Brain microvascular endothelial cell (primary cell): ENCODE results near the gene MID2.

ENCODE experiments used
- DNase-seq: peaks from one replicate; pipeline ENCODE4 v3.0.0-alpha.2; 2020
- H3K27ac ChIP-seq: fragments of 250-450 bp; sonication (Bioruptor Pico); 2 replicates; pipeline ENCODE4 v1.5.1; 2020; ENCODE audit warnings: mild to moderate bottlenecking, moderate library complexity
- H3K27me3 ChIP-seq: fragments of 250-450 bp; sonication (Bioruptor Pico); replicated peaks from 2 replicates; pipeline ENCODE4 v1.5.1; 2020; ENCODE audit warnings: mild to moderate bottlenecking
- H3K36me3 ChIP-seq: fragments of 250-450 bp; sonication (Bioruptor Pico); replicated peaks from 2 replicates; pipeline ENCODE4 v1.5.1; 2020; ENCODE audit warnings: mild to moderate bottlenecking
- H3K4me3 ChIP-seq: 2 replicates; pipeline ENCODE4 v1.5.1; 2011; ENCODE audit warnings: low read depth, mild to moderate bottlenecking, control low read depth, low read length, moderate library complexity
- in situ Hi-C: cut with HindIII; loops from 2 replicates; pipeline ENCODE4 v1.10.0; 2017; ENCODE audit warnings: low sequenced_read_pairs, low pct_ligation_motif_present
- TF ChIP-seq, protein P1 (sequence below): IDR thresholded peaks from 2 replicates; pipeline ENCODE4 v1.5.1; 2011; ENCODE audit warnings: low read depth, mild to moderate bottlenecking, moderate library complexity, low read length, control low read depth, inconsistent platforms; ENCODE audit errors: missing control alignments

The MID2 gene

DNA sequence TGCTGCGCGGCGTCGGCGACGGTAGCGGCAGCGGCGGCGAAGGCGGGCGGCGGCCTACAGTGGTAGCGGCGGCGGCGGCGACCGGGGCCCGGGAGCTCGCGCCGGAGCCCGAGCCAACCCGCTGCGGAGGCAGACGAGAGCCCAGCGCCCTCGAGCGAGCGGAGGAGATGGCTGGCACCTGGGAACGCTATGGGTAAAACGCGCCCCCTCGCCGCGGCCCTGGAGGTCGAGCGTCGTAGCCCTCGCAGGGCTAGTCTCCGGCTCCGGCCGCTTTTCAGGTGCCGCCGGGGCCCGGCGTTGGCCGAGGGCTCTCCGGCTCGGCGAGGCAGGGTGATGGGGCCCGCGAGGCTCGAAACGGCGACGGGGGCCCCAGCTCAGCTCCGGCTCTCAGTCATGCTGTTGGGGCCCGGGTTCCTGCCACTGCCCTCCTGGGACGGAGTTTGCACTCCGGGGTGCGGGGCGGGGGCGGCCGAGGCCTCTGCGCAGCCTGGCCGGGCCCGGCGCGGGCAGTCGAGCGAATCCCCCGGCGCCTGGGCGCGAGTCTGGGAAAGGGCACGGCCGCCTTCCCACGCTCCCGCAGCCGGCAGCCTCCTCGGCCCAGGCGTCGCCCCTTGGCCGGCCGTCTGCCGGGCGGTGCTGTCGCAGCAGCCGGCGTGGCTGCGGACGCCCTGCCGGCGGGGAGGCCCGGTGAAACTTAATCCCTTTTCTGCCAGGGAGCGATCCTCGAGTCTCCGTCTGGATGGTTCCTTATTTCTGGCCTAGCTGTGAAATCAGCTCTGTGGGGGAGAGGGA, 768 bp downstream of the MID2 start:
- Histone ChIP-seq H3K4me3 (peak overlapping the region; percentile 53), H3K27me3 (no peaks in the 10 kb centered on the region), H3K36me3 (no peaks in the 10 kb centered on the region), H3K27ac (peak overlapping the region; percentile 53)
- TF ChIP-seq, protein P1, sequence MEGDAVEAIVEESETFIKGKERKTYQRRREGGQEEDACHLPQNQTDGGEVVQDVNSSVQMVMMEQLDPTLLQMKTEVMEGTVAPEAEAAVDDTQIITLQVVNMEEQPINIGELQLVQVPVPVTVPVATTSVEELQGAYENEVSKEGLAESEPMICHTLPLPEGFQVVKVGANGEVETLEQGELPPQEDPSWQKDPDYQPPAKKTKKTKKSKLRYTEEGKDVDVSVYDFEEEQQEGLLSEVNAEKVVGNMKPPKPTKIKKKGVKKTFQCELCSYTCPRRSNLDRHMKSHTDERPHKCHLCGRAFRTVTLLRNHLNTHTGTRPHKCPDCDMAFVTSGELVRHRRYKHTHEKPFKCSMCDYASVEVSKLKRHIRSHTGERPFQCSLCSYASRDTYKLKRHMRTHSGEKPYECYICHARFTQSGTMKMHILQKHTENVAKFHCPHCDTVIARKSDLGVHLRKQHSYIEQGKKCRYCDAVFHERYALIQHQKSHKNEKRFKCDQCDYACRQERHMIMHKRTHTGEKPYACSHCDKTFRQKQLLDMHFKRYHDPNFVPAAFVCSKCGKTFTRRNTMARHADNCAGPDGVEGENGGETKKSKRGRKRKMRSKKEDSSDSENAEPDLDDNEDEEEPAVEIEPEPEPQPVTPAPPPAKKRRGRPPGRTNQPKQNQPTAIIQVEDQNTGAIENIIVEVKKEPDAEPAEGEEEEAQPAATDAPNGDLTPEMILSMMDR, result no peak
- in situ Hi-C loops, result no loop called here
- peak; percentile 31 for DNase-seq

- Histone ChIP-seq H3K27ac (peak overlapping the region; percentile 53), H3K27me3 (no peaks in the 10 kb centered on the region)
- DNase-seq, result no peak
Measured at GRCh38 chrX:107827030-107827831, 1.6 kb downstream of the MID2 start.

GRCh38 chrX:107827852-107828251, 2.2 kb downstream of the MID2 start:
- no peaks in the 10 kb centered on the region for H3K36me3 ChIP-seq
- no peak overlapping the region for H3K27ac ChIP-seq
- DNase-seq, result no peak
- no peaks in the 10 kb centered on the region for H3K27me3 ChIP-seq
- in situ Hi-C loops, result no loop called here
- no peak overlapping the region for H3K4me3 ChIP-seq
- TF ChIP-seq, protein P1, result no peak

More at GRCh38 chrX:107827030-107827831, 1.6 kb downstream of the MID2 start:
- Histone ChIP-seq H3K36me3 (no peaks in the 10 kb centered on the region), H3K4me3 (peak overlapping the region; percentile 35)
- TF ChIP-seq, protein P1, result no peak
- in situ Hi-C loops, result no loop called here

- in situ Hi-C loops, result no loop called here
- TF ChIP-seq, protein P1, result no peak
- no peaks in the 10 kb centered on the region for H3K36me3 ChIP-seq
- no peak overlapping the region for H3K27ac ChIP-seq
- no peak overlapping the region for H3K4me3 ChIP-seq
- no peak for DNase-seq
- no peaks in the 10 kb centered on the region for H3K27me3 ChIP-seq
Measured at GRCh38 chrX:107829878-107830277, 4.2 kb downstream of the MID2 start.

- no peak overlapping the region for H3K4me3 ChIP-seq
- in situ Hi-C loops, result no loop called here
- H3K36me3 ChIP-seq, result no peaks in the 10 kb centered on the region
- TF ChIP-seq, protein P1, result no peak
- no peak overlapping the region for H3K27ac ChIP-seq
- H3K27me3 ChIP-seq, result no peaks in the 10 kb centered on the region
- DNase-seq, result no peak
Measured at GRCh38 chrX:107831071-107831730, 5.5 kb downstream of the MID2 start.
